Duodenal mucosa (tissue), 2 donors: ENCODE measurements around the gene SCP2.
"Not testable (repeated sequence)": the region's sequence is repeated elsewhere in the genome, so short reads cannot be mapped to it uniquely, and the experiment has no call there.

ENCODE experiments used
- H3K27ac ChIP-seq: one replicate; pipeline ENCODE4 v1.7.0; 2013; ENCODE audit warnings: low read depth, low read length
- H3K27me3 ChIP-seq, 2 donors: one replicate each; pipeline ENCODE4 v1.7.0; 2013; ENCODE audit warnings: low read length in 2 of 2, control low read depth in 1 of 2; ENCODE audit not compliant: insufficient read depth in 2 of 2, control insufficient read depth in 1 of 2
- H3K36me3 ChIP-seq, 2 donors: one replicate each; pipeline ENCODE4 v1.7.0; 2013; ENCODE audit warnings: low read length in 2 of 2, control low read depth in 1 of 2; ENCODE audit not compliant: insufficient read depth in 2 of 2, control insufficient read depth in 1 of 2
- H3K4me1 ChIP-seq, 2 donors: one replicate each; pipeline ENCODE4 v1.7.0; 2013; ENCODE audit warnings: low read length in 2 of 2, control low read depth in 1 of 2; ENCODE audit not compliant: insufficient read depth in 2 of 2, control insufficient read depth in 1 of 2
- H3K4me3 ChIP-seq, 2 donors: one replicate each; pipeline ENCODE4 v1.7.0; 2013; ENCODE audit warnings: low read length in 2 of 2, low read depth in 1 of 2
- H3K9ac ChIP-seq, 2 donors: one replicate each; pipeline ENCODE4 v1.7.0; 2013; ENCODE audit warnings: low read length in 2 of 2, low read depth in 1 of 2
- H3K9me3 ChIP-seq, 2 donors: one replicate each; pipeline ENCODE4 v1.7.0; 2013; ENCODE audit warnings: low read length in 2 of 2, control low read depth in 1 of 2; ENCODE audit not compliant: control insufficient read depth in 1 of 2

The SCP2 gene

DNA sequence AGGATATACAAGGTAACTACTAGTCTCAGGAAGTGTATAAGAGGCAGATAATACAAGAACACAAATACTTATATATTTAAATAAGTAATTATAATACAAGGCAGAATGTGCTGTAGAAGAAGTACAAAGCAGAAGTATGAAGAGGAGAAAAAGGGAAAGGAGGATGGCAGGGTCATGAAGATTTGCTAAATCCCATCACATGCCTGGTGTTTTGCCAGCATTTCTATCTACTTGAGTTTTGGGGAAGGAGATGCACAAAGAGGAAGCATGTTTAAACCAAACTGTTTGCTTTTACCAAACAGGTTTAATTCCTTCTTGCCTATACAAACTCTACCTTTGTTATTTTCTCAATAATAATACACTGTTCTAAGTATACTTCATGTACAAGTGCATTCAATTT is 74.1 kb downstream of the SCP2 start:
- Histone ChIP-seq H3K4me1 (no peaks in the 10 kb centered on the region), H3K9ac (no peak overlapping the region), H3K27me3 (no peaks in the 10 kb centered on the region), H3K36me3 (peaks cover 16 to 18% of the 10 kb centered on the region in 2 donors), H3K4me3 (no peak overlapping the region), H3K27ac (no peak overlapping the region), H3K9me3 (no peaks in the 10 kb centered on the region)

DNA sequence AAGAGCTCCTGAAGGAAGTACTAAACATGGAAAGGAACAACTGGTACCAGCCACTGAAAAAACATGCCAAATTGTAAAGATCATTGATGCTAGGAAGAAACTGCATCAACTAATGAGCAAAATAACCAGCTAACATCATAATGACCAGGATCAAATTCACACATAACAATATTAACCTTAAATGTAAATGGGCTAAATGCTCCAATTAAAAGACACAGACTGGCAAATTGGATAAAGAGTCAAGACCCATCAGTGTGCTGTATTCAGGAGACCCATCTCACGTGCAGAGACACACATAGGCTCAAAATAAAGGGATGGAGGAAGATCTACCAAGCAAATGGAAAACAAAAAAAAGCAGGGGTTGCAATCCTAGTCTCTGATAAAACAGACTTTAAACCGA is 79.5 kb downstream of the SCP2 start:
- not testable (repeated sequence) for H3K27ac ChIP-seq, H3K27me3 ChIP-seq, H3K9ac ChIP-seq, H3K4me1 ChIP-seq, H3K9me3 ChIP-seq, H3K4me3 ChIP-seq
- peaks cover 10 to 17% of the 10 kb centered on the region in 2 donors for H3K36me3 ChIP-seq

DNA sequence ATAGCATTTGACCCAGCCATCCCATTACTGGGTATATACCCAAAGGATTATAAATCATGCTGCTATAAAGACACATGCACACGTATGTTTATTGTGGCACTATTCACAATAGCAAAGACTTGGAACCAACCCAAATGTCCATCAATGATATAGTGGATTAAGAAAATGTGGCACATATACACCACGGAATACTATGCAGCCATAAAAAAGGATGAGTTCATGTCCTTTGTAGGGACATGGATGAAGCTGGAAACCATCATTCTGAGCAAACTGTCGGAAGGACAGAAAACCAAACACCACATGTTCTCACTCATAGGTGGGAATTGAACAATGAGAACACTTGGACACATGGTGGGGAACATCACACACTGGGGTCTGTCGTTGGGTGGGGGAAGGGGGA is 83.2 kb downstream of the SCP2 start:
- not testable (repeated sequence) for H3K9me3 ChIP-seq, H3K36me3 ChIP-seq, H3K4me3 ChIP-seq, H3K9ac ChIP-seq, H3K27ac ChIP-seq, H3K4me1 ChIP-seq, H3K27me3 ChIP-seq

DNA sequence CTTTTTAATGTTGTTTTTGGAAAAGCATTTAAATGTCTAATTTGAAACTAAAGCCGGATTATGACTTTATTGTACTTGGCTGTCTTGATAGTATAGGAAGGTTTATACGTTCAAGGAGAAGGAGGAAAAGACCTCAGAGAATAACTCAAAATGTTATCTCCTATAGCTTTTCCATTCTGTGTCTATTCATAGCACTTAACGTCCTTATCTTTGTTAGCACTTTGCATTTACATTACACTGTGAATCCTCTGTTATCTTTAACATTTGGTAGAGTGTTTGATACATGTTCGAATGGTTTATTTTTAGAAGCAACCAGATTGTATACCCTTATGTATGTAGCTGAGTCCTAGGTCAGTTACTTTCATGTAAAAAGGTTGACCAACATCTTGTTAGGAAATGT is 84.1 kb downstream of the SCP2 start:
- H3K36me3 ChIP-seq = no peaks in the 10 kb centered on the region
- H3K9me3 ChIP-seq = no peaks in the 10 kb centered on the region
- no peak overlapping the region for H3K27ac ChIP-seq
- no peaks in the 10 kb centered on the region for H3K27me3 ChIP-seq
- no peak overlapping the region for H3K9ac ChIP-seq
- peaks cover 3 to 10% of the 10 kb centered on the region in 2 donors for H3K4me1 ChIP-seq
- H3K4me3 ChIP-seq = no peak overlapping the region

DNA sequence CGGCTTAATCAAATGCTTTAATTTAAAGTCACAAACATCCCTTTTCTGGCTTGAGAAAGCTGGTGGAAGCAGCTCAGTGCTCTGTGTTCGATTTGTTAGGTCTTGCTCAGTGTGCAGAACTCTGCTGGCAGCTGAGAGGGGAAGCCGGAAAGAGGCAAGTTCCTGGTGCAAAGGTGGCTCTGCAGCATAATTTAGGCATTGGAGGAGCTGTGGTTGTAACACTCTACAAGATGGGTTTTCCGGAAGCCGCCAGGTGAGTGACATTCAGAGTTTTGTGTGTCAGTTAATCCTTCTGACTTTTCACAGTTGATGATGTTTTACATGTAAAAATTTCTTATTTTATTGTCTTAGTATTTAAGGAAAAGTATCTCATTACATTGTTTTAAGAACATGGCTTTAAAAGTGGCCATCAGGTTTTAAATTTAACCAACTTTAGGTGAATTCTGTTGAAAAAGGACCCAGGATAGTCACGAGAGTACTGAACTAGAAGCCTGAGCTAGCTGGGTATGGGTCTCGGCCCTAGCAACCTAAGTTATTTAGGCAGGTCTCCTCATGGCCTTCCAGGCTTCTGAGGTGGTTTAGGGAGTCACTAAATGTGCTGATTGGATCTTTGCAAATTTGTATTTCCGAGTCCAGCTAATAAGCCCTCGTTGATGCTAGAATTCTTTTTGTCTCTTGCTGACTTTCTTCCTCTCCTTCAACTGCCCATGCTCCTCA is 87.9 kb downstream of the SCP2 start:
- Histone ChIP-seq H3K27ac (no peak overlapping the region), H3K9me3 (no peaks in the 10 kb centered on the region), H3K4me3 (peak overlapping the region; percentile 73 to 89), H3K4me1 (peaks cover 3 to 17% of the 10 kb centered on the region in 2 donors), H3K27me3 (no peaks in the 10 kb centered on the region), H3K9ac (peak overlapping the region; percentile 43 to 78), H3K36me3 (peaks cover 0 to 11% of the 10 kb centered on the region in 2 donors)

DNA sequence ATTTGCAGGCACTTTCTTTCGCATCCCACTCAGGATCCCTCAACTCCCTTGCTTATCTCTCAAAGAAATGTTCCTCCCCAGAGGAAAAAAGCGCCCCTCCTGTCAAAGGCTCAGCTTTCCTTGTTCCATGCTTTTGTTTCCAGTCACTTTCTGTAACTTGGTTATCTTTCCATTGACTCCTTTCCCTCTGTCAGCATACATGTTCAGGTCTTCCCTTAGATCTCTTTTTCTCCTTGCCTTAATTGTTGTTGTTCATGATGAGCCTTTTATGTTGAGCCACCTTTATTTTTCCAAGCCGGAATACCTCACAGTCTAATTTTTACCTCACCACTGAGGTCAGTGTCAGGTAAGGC is 88.4 kb downstream of the SCP2 start:
- Histone ChIP-seq H3K27me3 (no peaks in the 10 kb centered on the region), H3K36me3 (peaks cover 0 to 11% of the 10 kb centered on the region in 2 donors), H3K4me1 (peaks cover 3 to 17% of the 10 kb centered on the region in 2 donors), H3K4me3 (peak overlapping the region; percentile 73 to 89), H3K9me3 (no peaks in the 10 kb centered on the region), H3K9ac (peak overlapping the region; percentile 43 to 78), H3K27ac (no peak overlapping the region)

DNA sequence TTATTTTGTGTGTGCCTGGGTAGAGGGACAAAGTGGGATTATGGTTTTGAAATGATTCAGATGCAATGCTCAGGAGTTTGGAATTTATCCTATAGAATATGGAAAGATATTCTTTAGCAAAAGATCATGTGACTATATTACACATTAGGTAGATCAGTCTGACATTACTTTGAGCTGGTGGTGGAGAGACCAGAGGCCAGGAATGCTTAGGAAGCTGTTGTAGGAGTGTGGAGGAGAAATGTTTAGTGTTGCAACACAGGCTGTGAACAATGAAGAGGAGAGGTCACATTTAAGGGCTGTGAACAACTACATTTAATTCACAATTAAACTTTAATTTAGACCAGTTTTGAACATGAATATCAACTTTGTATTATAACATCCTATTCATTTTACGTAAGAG is 89.6 kb downstream of the SCP2 start:
- H3K36me3 ChIP-seq = peaks cover 0 to 11% of the 10 kb centered on the region in 2 donors
- peaks cover 3 to 17% of the 10 kb centered on the region in 2 donors for H3K4me1 ChIP-seq
- H3K9me3 ChIP-seq = no peaks in the 10 kb centered on the region
- no peak overlapping the region for H3K27ac ChIP-seq
- no peak overlapping the region for H3K9ac ChIP-seq
- peak overlapping the region in 1 of 2 donors; percentile 37 for H3K4me3 ChIP-seq
- no peaks in the 10 kb centered on the region for H3K27me3 ChIP-seq

DNA sequence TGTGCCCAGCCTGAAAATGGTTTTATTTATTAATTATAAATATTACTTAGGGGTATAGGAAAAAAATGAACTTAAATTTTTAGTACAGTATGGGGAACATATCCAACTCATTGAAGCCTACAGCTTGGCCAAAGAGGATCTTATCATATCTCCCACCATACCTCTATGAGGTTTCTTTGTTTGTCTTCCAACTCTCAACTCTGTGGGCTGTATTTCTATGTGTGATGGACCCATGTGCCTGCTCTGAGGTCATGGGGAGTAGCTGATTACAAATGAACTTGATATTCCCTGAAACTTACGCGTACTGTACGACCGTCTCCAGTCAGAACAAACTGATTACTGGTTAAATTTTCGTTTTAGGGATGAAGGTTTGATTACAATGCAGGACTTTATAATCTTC is 93.5 kb downstream of the SCP2 start:
- Histone ChIP-seq H3K9me3 (no peaks in the 10 kb centered on the region), H3K4me1 (peaks cover 0 to 19% of the 10 kb centered on the region in 2 donors), H3K27ac (no peak overlapping the region), H3K9ac (no peak overlapping the region), H3K4me3 (no peak overlapping the region), H3K36me3 (peaks cover 0 to 11% of the 10 kb centered on the region in 2 donors), H3K27me3 (no peaks in the 10 kb centered on the region)

DNA sequence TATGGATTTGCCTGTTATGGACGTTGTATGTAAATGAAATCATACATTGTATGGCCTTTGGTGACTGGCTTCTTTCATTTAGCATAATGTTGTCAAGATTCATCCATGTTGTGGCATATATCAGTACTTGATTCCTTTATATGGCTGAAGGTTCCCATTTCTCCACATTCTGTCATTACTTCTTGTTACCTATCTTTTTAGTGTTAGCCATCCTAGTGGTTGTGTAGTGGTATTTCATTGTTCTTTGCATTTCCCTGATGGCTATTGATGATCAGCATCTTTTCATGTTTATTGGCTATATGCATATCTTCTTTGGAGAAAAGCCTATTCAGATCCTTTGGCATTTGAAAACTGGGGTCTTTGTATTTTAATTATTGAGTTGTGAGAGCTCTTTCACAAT is 95.1 kb downstream of the SCP2 start:
- no peak overlapping the region for H3K27ac ChIP-seq
- H3K4me1 ChIP-seq = peaks cover 0 to 9% of the 10 kb centered on the region in 2 donors
- H3K27me3 ChIP-seq = no peaks in the 10 kb centered on the region
- no peaks in the 10 kb centered on the region for H3K9me3 ChIP-seq
- H3K36me3 ChIP-seq = peaks cover 0 to 18% of the 10 kb centered on the region in 2 donors
- no peak overlapping the region for H3K9ac ChIP-seq
- no peak overlapping the region for H3K4me3 ChIP-seq

DNA sequence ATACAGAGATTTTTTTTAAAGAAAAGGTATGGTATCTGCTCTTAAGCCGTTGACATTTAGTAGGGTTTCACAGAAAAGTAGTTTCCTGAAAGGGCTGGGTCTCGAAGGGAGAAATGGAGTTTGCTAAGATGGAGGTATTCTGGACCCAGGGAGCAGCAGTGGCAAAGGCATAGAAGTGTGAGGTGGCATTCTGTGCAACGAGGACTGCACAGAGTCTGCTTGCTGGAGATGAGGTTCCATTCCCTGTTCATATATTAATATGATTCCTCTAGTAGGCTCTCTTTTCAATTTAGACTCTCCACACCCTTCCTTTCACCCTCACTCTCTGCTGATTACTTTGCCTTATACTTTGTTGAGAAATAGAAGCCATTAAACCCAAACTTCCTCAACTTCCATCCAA is 96.5 kb downstream of the SCP2 start:
- H3K27me3 ChIP-seq = no peaks in the 10 kb centered on the region

More for the DNA sequence above, 96.5 kb downstream of the SCP2 start:
- H3K4me3 ChIP-seq = no peak overlapping the region
- peaks cover 0 to 11% of the 10 kb centered on the region in 2 donors for H3K36me3 ChIP-seq
- H3K27ac ChIP-seq = no peak overlapping the region
- peaks cover 0 to 9% of the 10 kb centered on the region in 2 donors for H3K4me1 ChIP-seq
- no peaks in the 10 kb centered on the region for H3K9me3 ChIP-seq
- no peak overlapping the region for H3K9ac ChIP-seq
